Vagina (tissue), 2 donors: ENCODE data around the gene WWC2.

Source experiments
- POLR2A ChIP-seq, 2 donors: fragments of 450-650 bp; IDR thresholded peaks; one replicate each; pipeline ENCODE4 v1.6.1; 2017; ENCODE audit warnings: antibody characterized with exemption in 2 of 2, mild to moderate bottlenecking in 2 of 2, moderate library complexity in 2 of 2
- POLR2AphosphoS5 ChIP-seq, 2 donors: sonication (generic); formaldehyde crosslinking; IDR thresholded peaks; one replicate each; pipeline ENCODE4 v1.9.0; 2017; ENCODE audit warnings: antibody characterized with exemption in 2 of 2, mild to moderate bottlenecking in 2 of 2, low read depth in 1 of 2; ENCODE audit not compliant: insufficient read depth in 1 of 2
- TF ChIP-seq, protein P1 (sequence below), 3 experiments: fragments of 450-650 bp in 2 of 3; fragments of 200-600 bp in 1 of 3; sonication (generic) in 1 of 3; IDR thresholded peaks; one replicate each; pipeline ENCODE4 v1.5.1; 2017 to 2019; ENCODE audit warnings: antibody characterized with exemption in 3 of 3, mild to moderate bottlenecking in 2 of 3, moderate library complexity in 2 of 3

DNA sequence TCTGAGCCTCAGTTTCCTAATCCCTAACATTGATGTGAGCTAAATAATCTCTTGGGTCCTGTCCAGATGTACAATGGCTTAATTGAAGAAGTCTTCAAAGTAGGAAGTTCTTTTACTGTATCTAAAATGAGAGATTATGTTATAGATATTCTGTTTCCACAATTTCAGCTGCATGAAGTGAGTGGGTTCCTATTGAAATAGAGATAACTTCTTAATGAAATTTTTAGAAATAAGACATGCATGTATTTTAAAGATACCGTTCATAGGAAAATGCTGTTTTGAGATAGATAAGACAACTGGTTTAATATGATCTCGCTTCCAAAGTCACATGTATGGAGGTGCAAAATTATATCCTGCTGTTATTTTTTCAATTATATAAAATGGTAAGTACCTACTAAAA, 149.1 kb downstream of the WWC2 start:
- TF ChIP-seq, protein P1, sequence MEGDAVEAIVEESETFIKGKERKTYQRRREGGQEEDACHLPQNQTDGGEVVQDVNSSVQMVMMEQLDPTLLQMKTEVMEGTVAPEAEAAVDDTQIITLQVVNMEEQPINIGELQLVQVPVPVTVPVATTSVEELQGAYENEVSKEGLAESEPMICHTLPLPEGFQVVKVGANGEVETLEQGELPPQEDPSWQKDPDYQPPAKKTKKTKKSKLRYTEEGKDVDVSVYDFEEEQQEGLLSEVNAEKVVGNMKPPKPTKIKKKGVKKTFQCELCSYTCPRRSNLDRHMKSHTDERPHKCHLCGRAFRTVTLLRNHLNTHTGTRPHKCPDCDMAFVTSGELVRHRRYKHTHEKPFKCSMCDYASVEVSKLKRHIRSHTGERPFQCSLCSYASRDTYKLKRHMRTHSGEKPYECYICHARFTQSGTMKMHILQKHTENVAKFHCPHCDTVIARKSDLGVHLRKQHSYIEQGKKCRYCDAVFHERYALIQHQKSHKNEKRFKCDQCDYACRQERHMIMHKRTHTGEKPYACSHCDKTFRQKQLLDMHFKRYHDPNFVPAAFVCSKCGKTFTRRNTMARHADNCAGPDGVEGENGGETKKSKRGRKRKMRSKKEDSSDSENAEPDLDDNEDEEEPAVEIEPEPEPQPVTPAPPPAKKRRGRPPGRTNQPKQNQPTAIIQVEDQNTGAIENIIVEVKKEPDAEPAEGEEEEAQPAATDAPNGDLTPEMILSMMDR (IDR thresholded peaks at IDR 0.05), result no peak
- TF ChIP-seq POLR2A (IDR thresholded peaks at IDR 0.05) (no peak), POLR2AphosphoS5 (IDR thresholded peaks at IDR 0.05; ENCODE audit: insufficient read depth in 1 of 2, low read depth in 1 of 2) (no peak)
